H9 (cell line): ENCODE results near the gene CST4. TPM values are rescaled to one million over a fixed set of nuclear protein-coding genes. Genes with fewer than 3 reads are reported as not detected.

Source experiments
- DNase-seq: peaks from one replicate; pipeline ENCODE4 v3.0.0-alpha.2; 2017
- H2AFZ ChIP-seq: one replicate; pipeline ENCODE4 v1.6.1; 2013; ENCODE audit warnings: mild to moderate bottlenecking, low read length, control low read depth, moderate library complexity
- H2AK5ac ChIP-seq: 2 replicates; pipeline ENCODE4 v1.6.1; 2013; ENCODE audit warnings: low read length, control low read depth, mixed read lengths; ENCODE audit not compliant: insufficient read length
- H2BK120ac ChIP-seq: one replicate; pipeline ENCODE4 v1.6.1; 2013; ENCODE audit warnings: low read depth, mild to moderate bottlenecking, low read length, control low read depth, inconsistent platforms; ENCODE audit not compliant: poor library complexity, severe bottlenecking
- H2BK12ac ChIP-seq: 2 replicates; pipeline ENCODE4 v1.6.1; 2013; ENCODE audit warnings: low read length, control low read depth, mixed read lengths, low read depth; ENCODE audit not compliant: insufficient read length
- H2BK15ac ChIP-seq: 2 replicates; pipeline ENCODE4 v1.6.1; 2013; ENCODE audit warnings: low read depth, low read length, control low read depth
- H2BK20ac ChIP-seq: one replicate; pipeline ENCODE4 v1.6.1; 2013; ENCODE audit warnings: low read depth, mild to moderate bottlenecking, low read length, control low read depth, inconsistent platforms; ENCODE audit not compliant: poor library complexity, severe bottlenecking
- H2BK5ac ChIP-seq: 2 replicates; pipeline ENCODE4 v1.6.1; 2013; ENCODE audit warnings: low read length, control low read depth, mixed read lengths; ENCODE audit not compliant: insufficient read length
- H3K14ac ChIP-seq: 2 replicates; pipeline ENCODE4 v1.6.1; 2013; ENCODE audit warnings: low read length, control low read depth; ENCODE audit not compliant: insufficient read depth
- H3K18ac ChIP-seq: 2 replicates; pipeline ENCODE4 v1.6.1; 2013; ENCODE audit warnings: low read depth, mild to moderate bottlenecking, mixed read lengths, low read length, control low read depth; ENCODE audit not compliant: insufficient read length
- H3K23ac ChIP-seq: 2 replicates; pipeline ENCODE4 v1.6.1; 2013; ENCODE audit warnings: low read length, control low read depth, mixed read lengths, low read depth; ENCODE audit not compliant: insufficient read length
- H3K23me2 ChIP-seq: 2 replicates; pipeline ENCODE4 v1.6.1; 2013; ENCODE audit warnings: low read depth, mild to moderate bottlenecking, mixed read lengths, low read length, control low read depth; ENCODE audit not compliant: insufficient read length, poor library complexity, severe bottlenecking
- H3K27ac ChIP-seq: 2 replicates; pipeline ENCODE4 v1.5.1; 2013; ENCODE audit warnings: low read length, control low read depth, mixed read lengths, low read depth; ENCODE audit not compliant: insufficient read length
- H3K27me3 ChIP-seq: 2 replicates; pipeline ENCODE4 v1.6.1; 2013; ENCODE audit warnings: low read length, control low read depth, inconsistent platforms; ENCODE audit not compliant: insufficient read depth
- H3K4ac ChIP-seq: 2 replicates; pipeline ENCODE4 v1.6.1; 2013; ENCODE audit warnings: low read depth, mild to moderate bottlenecking, control low read depth, inconsistent platforms, low read length, moderate library complexity
- H3K4me1 ChIP-seq: 2 replicates; pipeline ENCODE4 v1.6.1; 2013; ENCODE audit warnings: low read length, control low read depth, inconsistent platforms; ENCODE audit not compliant: insufficient read depth
- H3K4me2 ChIP-seq: 2 replicates; pipeline ENCODE4 v1.6.1; 2013; ENCODE audit warnings: low read length, control low read depth, mixed read lengths; ENCODE audit not compliant: insufficient read length, insufficient read depth
- H3K56ac ChIP-seq: 2 replicates; pipeline ENCODE4 v1.6.1; 2013; ENCODE audit warnings: low read depth, mild to moderate bottlenecking, mixed read lengths, low read length, control low read depth; ENCODE audit not compliant: insufficient read length
- H3K79me1 ChIP-seq: 2 replicates; pipeline ENCODE4 v1.6.1; 2013; ENCODE audit warnings: low read depth, mild to moderate bottlenecking, moderate library complexity, low read length, control low read depth, inconsistent platforms; ENCODE audit not compliant: insufficient read depth, poor library complexity, severe bottlenecking
- H3K79me2 ChIP-seq: 2 replicates; pipeline ENCODE4 v1.6.1; 2013; ENCODE audit warnings: low read length, control low read depth, inconsistent platforms; ENCODE audit not compliant: insufficient read depth
- H3K9ac ChIP-seq: 2 replicates; pipeline ENCODE4 v1.6.1; 2013; ENCODE audit warnings: low read length, control low read depth, mixed read lengths; ENCODE audit not compliant: insufficient read length; ENCODE audit errors: extremely low read depth
- H3K9me3 ChIP-seq: one replicate; pipeline ENCODE4 v1.6.1; 2013; ENCODE audit warnings: low read depth, low read length, inconsistent platforms; ENCODE audit not compliant: control insufficient read depth
- H3T11ph ChIP-seq: one replicate; pipeline ENCODE4 v1.6.1; 2013; ENCODE audit warnings: mild to moderate bottlenecking, low read length, control low read depth, inconsistent platforms
- H4K20me1 ChIP-seq: one replicate; pipeline ENCODE4 v1.6.1; 2013; ENCODE audit not compliant: control insufficient read depth, insufficient read length, insufficient read depth
- H4K5ac ChIP-seq: 2 replicates; pipeline ENCODE4 v1.6.1; 2013; ENCODE audit warnings: low read depth, mild to moderate bottlenecking, mixed read lengths, low read length, control low read depth; ENCODE audit not compliant: insufficient read length
- H4K8ac ChIP-seq: replicated peaks from 2 replicates; pipeline ENCODE4 v1.6.1; 2013; ENCODE audit warnings: low read length, control low read depth, mixed read lengths, low read depth; ENCODE audit not compliant: insufficient read length
- H4K91ac ChIP-seq: 2 replicates; pipeline ENCODE4 v1.6.1; 2013; ENCODE audit warnings: low read depth, mild to moderate bottlenecking, moderate library complexity, mixed read lengths, low read length, control low read depth; ENCODE audit not compliant: insufficient read length
- H3K27ac Mint-ChIP-seq, 3 experiments: 2 replicates in 2 of 3; 3 replicates in 1 of 3; pipeline ENCODE4 v1.8.0; 2020 to 2021; ENCODE audit warnings: mixed read lengths in 3 of 3, mild to moderate bottlenecking in 1 of 3, moderate library complexity in 1 of 3
- H3K27me3 Mint-ChIP-seq: 2 replicates; pipeline ENCODE4 v1.8.0; 2021; ENCODE audit warnings: low read depth, mild to moderate bottlenecking, moderate library complexity, mixed read lengths
- H3K36me3 Mint-ChIP-seq, 3 experiments: 2 replicates in 2 of 3; 3 replicates in 1 of 3; pipeline ENCODE4 v1.8.0; 2020 to 2021; ENCODE audit warnings: low read depth in 3 of 3, mixed read lengths in 3 of 3; ENCODE audit not compliant: insufficient read depth in 1 of 3
- H3K4me1 Mint-ChIP-seq, 2 experiments: 2 replicates each; pipeline ENCODE4 v1.8.0; 2020; ENCODE audit warnings: mixed read lengths in 2 of 2
- H3K4me3 Mint-ChIP-seq, 2 experiments: 2 replicates in 1 of 2; 3 replicates in 1 of 2; pipeline ENCODE4 v1.8.0; 2020 to 2021; ENCODE audit warnings: mild to moderate bottlenecking in 2 of 2, mixed read lengths in 2 of 2, moderate library complexity in 1 of 2
- H3K9me3 Mint-ChIP-seq, 2 experiments: 2 replicates in 1 of 2; 3 replicates in 1 of 2; pipeline ENCODE4 v1.8.0; 2020; ENCODE audit warnings: mild to moderate bottlenecking in 2 of 2, mixed read lengths in 2 of 2, moderate library complexity in 1 of 2
- CTCF ChIP-seq: fragments of 200-600 bp; sonication (generic); conservative IDR thresholded peaks from 3 replicates; pipeline ENCODE4 v1.8.0; 2021; ENCODE audit warnings: antibody characterized with exemption, mild to moderate bottlenecking
- WGBS: extraction: QIAGEN DNeasy Blood & Tissue Kit; methylation state at CpG from one replicate; pipeline ENCODE4 v1.1.7; 2013; ENCODE audit warnings: missing lambda C conversion rate, low lambda C conversion rate, mixed read lengths; ENCODE audit not compliant: insufficient read length; ENCODE audit errors: extremely low coverage; 5-methylcytosine and 5-hydroxymethylcytosine counted together
- total RNA-seq: library from RNA; stranded (reverse); gene quantifications from 2 replicates; pipeline ENCODE4 v1.2.1, GENCODE V29; 2021

Gene CST4
- total RNA-seq, 1 experiment from 2014 or later: not detected

- WGBS: no CpG with 5 or more reads among the region's 2 CpGs
- H3K23ac ChIP-seq: no peak overlapping the region
- peaks cover 1% of the 10 kb centered on the region for H3K27me3 Mint-ChIP-seq
Measured at GRCh38 chr20:23658336-23658735, 30.5 kb downstream of the CST4 start.

More at GRCh38 chr20:23658336-23658735, 30.5 kb downstream of the CST4 start:
- Histone ChIP-seq H3K79me2 (no peaks in the 10 kb centered on the region), H3K79me1 (no peaks in the 10 kb centered on the region), H4K91ac (no peak overlapping the region), H3K23me2 (no peaks in the 10 kb centered on the region), H2BK120ac (no peak overlapping the region), H3K14ac (no peak overlapping the region), H2AK5ac (no peak overlapping the region), H3K56ac (no peak overlapping the region), H2BK5ac (no peak overlapping the region), H3K27me3 (no peaks in the 10 kb centered on the region), H3K9me3 (no peaks in the 10 kb centered on the region), H3K9ac (no peak overlapping the region), H3K4ac (no peak overlapping the region), H3T11ph (no peak overlapping the region), H3K4me1 (no peaks in the 10 kb centered on the region), H2BK20ac (no peak overlapping the region), H3K27ac (no peak overlapping the region), H4K8ac (no peak overlapping the region), H4K5ac (no peak overlapping the region), H2AFZ (no peak overlapping the region), H2BK15ac (no peak overlapping the region), H4K20me1 (no peaks in the 10 kb centered on the region), H2BK12ac (no peak overlapping the region), H3K18ac (no peak overlapping the region), H3K4me2 (no peak overlapping the region)
- Mint-ChIP-seq H3K4me3 (no peak overlapping the region), H3K4me1 (peaks cover 0 to 15% of the 10 kb centered on the region in 2 experiments; a peak in 3 of 4 replicates), H3K9me3 (no peaks in the 10 kb centered on the region), H3K27ac (no peak overlapping the region), H3K36me3 (no peaks in the 10 kb centered on the region)
- DNase-seq: no peak
- TF ChIP-seq CTCF: no peak
